ENCODE data around the gene SERINC3. TPM values are rescaled to one million over a fixed set of nuclear protein-coding genes. Genes with fewer than 3 reads are reported as not detected.

The SERINC3 gene
- total and polyA plus RNA-seq, 2 of the 13 experiments (the other 11 are each of a cell fraction or from before 2014, with no cell fraction given) = 82.0 to 226 TPM

- TF ChIP-seq ARID4A (CRISPR knock-in tag; IDR thresholded peaks at IDR 0.05; ENCODE audit: borderline replicate concordance) = 0 out of 2 replicates have a peak, but pooled peaks have one; percentile 25
- TF ChIP-seq PAXIP1 (CRISPR knock-in tag; conservative IDR thresholded peaks at IDR 0.05) = no peak
- TF ChIP-seq RERE (CRISPR knock-in tag; IDR thresholded peaks at IDR 0.05; ENCODE audit: low read depth) = no peak
- TF ChIP-seq IKZF4 (CRISPR knock-in tag; IDR thresholded peaks at IDR 0.05; ENCODE audit: borderline replicate concordance, low read depth, not compliant biosample characterization) = no peak
- no peak for TF ChIP-seq ZBTB8A (CRISPR knock-in tag; IDR thresholded peaks at IDR 0.05; ENCODE audit: borderline replicate concordance, low read depth)
- TF ChIP-seq THAP9 (CRISPR knock-in tag; IDR thresholded peaks at IDR 0.05; ENCODE audit: borderline replicate concordance) = 0 out of 2 replicates have a peak, but pooled peaks have one; percentile 9
- TF ChIP-seq THAP7 (CRISPR knock-in tag; IDR thresholded peaks at IDR 0.05) = 0 out of 2 replicates have a peak, but pooled peaks have one; percentile 52
- TF ChIP-seq SMC3 (IDR thresholded peaks at IDR 0.05; ENCODE audit: low read length) = peak; percentile 68
Measured at GRCh38 chr20:44448753-44449546, 72.9 kb downstream of the SERINC3 start (continued).
